Epithelial cell of esophagus (primary cell): Measurements from ENCODE around the gene FERMT2.

Experiments
- DNase-seq: peaks from one replicate; pipeline ENCODE4 v3.0.0; 2010; ENCODE audit warnings: low read depth
- H3K4me3 ChIP-seq: 2 replicates; pipeline ENCODE4 v1.5.1; 2011; ENCODE audit warnings: mild to moderate bottlenecking, low read length, control low read depth
- CTCF ChIP-seq: IDR thresholded peaks from 2 replicates; pipeline ENCODE4 v1.5.1; 2011; ENCODE audit warnings: low read depth, mild to moderate bottlenecking, low read length, control low read depth, inconsistent platforms; ENCODE audit not compliant: insufficient read depth; ENCODE audit errors: missing control alignments

The FERMT2 gene

GRCh38 chr14:52944254-52944653 lies 6.6 kb downstream of the FERMT2 start:
- no peak for DNase-seq
- H3K4me3 ChIP-seq: no peak overlapping the region
- TF ChIP-seq CTCF: no peak

- DNase-seq: no peak
- no peak for TF ChIP-seq CTCF
- no peak overlapping the region for H3K4me3 ChIP-seq
These were observed 11.4 kb downstream of the FERMT2 start for GRCh38 chr14:52939427-52939826.

- no peak overlapping the region for H3K4me3 ChIP-seq
- DNase-seq: no peak
- TF ChIP-seq CTCF: no peak
These were observed 13.0 kb downstream of the FERMT2 start for GRCh38 chr14:52937869-52938268.

GRCh38 chr14:52937306-52937705 lies 13.5 kb downstream of the FERMT2 start:
- no peak for DNase-seq
- TF ChIP-seq CTCF: no peak

GRCh38 chr14:52936437-52936836 lies 14.4 kb downstream of the FERMT2 start:
- TF ChIP-seq CTCF: no peak
- DNase-seq: no peak

More at GRCh38 chr14:52937306-52937705, 13.5 kb downstream of the FERMT2 start:
- no peak overlapping the region for H3K4me3 ChIP-seq

GRCh38 chr14:52935833-52936232 lies 15.0 kb downstream of the FERMT2 start:
- DNase-seq: no peak
- no peak for TF ChIP-seq CTCF
- H3K4me3 ChIP-seq: no peak overlapping the region

More at GRCh38 chr14:52936437-52936836, 14.4 kb downstream of the FERMT2 start:
- H3K4me3 ChIP-seq: no peak overlapping the region

- DNase-seq: no peak
- no peak overlapping the region for H3K4me3 ChIP-seq
- TF ChIP-seq CTCF: no peak
These were observed 16.1 kb downstream of the FERMT2 start for GRCh38 chr14:52934762-52935161.
